GM19455 (cell line): ENCODE measurements around the gene HOXA9.

Experiments used
- ATAC-seq: cut with Tn5 transposase; IDR thresholded peaks from one replicate; pipeline ENCODE4 v1.9.1; 2021; ENCODE audit not compliant: unreplicated experiment

The HOXA9 gene

DNA sequence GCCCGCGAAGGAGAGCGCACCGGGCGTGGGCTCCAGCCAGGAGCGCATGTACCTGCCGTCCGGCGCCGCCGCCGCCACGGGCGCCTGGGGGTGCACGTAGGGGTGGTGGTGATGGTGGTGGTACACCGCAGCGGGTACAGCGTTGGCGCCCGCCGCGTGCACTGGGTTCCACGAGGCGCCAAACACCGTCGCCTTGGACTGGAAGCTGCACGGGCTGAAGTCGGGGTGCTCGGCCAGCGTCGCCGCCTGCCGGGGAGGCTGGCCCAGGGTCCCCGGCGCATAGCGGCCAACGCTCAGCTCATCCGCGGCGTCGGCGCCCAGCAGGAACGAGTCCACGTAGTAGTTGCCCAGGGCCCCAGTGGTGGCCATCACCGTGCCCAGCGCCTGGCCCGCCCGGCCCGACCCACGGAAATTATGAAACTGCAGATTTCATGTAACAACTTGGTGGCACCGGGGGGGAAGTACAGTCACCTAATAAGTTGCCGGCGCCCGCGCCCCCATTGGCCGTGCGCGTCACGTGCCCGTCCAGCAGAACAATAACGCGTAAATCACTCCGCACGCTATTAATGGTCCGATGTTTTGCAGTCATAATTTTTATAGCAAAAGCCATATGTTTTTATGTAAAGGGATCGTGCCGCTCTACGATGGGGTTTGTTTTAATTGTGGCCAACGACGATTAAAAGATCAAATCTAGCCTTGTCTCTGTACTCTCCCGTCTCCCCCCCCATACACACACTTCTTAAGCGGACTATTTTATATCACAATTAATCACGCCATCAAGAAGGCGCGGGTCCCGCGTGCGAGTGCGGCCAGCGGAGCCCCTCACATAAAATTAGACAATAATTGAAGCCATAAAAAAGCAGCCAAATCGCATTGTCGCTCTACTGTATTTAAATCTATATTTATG is at the start of gene HOXA9:
Gene HOXA9 (minus strand): TSS at position 449 of the 907 bp plus-strand sequence. CDS start 80 bp downstream, at position 369.
- no peak for ATAC-seq

DNA sequence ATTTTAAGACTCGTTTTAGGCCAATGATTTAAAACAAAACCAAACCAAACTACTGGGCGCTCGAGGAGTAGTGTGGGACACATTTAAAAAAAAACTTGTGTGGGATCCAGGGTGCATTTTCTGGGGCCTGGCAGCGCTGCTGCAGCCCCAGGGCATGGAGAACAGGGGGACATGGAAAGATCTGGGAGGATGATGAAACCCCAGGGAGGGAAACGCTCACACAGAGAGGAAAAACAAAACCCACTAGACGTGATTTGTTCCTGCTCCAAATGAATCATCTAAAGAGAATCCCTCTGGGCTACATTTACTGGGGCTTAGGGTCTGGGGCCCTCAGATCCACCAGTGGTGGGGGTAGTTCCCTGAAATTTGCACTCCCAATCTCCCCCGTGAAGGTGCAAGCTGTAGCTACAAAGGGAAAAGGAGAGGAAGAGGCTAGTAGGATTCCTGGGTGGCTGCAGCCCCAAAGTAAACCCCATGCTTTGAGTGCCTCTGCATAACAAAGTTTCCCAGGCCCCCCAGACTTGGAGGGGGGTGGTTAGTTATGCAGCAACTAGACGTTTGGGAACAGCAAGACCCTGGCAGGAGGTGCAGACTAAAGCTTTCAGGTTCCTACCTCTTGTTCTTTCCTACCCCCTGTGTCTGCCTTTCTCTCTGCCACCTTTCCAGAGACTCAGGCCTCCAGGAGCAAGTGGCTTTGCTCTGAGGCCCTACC is 49.1 kb upstream of the HOXA9 start:
- no peak for ATAC-seq

DNA sequence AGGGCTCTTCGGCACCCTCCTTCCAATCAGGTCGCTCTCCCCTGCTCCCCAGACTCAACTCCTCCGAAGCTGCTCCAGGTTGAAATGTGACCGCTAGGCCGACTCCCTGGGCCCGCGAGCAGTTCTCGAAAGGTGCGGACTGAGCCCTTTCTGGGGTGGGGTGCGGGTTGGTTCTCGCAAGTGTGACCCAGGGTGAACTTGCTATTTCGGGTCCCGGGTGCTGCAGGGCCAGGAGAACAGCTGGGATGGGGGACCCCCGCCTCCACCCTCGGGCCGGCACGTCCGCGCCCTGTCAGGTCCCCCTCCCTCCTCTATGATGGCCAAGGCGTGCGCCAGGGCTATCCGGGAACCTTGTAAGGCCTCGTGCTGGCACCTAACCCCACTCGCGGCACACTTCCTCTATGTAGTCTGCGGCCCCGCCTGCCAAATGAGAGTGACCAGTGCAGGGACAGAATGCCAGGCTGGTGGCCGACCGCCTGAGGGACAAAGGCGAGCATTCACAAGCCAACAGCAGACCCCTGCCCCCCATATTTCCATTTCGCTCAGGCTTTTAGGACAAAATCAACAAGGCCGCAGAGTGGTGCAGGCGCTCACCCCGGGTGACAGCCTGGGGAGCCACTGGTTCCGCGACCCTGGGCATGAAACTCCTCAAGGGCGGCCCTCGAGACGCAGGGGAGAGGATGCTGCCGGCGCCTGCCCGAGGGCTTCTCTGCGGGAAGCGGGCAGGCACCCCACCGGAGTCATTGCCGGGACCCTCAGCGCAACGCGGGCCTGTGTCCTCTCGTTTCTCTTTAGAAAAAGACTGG is 48.3 kb upstream of the HOXA9 start:
- no peak for ATAC-seq

DNA sequence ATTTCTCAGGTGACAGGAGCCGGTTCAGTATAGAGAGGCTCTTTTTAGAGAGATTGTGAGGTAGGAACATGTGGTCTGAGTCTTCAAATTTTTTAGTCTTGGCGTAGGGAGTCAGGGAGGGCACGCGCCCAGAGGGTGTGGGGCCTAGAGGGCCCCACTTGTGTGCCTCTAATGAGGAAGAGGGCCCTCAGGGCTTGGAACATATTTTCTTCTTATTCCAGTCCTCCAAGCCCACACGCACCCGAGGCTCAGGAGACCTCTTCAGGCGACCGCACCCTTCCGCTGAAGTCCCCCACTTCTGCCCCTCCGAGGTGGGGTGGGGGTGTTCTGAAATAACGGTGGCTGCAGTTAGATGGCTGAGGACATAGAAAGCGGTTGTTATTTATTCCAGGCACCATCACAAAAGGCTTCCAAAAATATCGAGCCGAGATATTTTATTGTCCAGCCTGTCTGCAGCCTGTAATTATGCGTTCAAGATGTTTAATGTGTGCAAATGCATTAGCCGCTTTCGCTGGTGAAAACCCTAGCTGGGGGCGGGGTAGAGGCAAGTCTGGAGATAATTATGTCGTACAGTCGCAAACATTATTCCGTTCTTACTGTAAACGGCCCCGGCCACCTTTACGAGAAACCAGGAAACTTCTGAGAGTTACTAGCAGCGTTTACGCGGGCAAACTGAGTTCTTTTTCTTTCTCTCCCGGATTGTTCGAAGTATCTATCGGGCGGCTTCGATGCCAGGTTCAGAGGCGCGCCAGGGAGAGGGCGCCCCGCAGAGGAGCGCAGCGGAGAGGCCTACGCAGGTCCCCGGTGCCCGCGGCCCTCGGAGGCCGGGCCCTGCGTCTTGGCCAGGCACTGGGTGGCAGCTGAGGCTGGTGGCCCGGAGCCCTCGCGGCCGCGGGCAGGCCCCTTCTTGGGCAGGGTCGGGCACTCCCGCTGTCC is 47.4 kb upstream of the HOXA9 start:
- ATAC-seq = no peak

- ATAC-seq = no peak
Measured at GRCh38 chr7:27211764-27212204, 46.4 kb upstream of the HOXA9 start.

DNA sequence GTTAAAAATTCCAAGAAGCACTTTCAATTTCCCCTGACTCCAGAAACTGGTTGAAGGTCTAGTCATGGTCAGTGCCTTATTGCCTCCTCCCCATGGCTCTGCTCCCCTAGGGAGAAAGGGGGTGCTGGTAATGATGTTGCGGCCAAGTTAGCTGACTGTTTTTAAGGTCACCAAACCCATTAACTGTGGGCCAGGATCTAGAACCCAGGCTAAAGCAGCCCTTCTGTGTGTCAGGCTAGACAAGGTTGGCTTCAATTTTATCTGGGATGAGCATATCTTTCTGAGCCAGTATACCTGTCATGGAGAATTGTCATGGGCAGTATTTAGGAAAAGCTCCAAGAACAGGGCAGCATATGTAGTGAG is 45.7 kb upstream of the HOXA9 start:
- no peak for ATAC-seq

DNA sequence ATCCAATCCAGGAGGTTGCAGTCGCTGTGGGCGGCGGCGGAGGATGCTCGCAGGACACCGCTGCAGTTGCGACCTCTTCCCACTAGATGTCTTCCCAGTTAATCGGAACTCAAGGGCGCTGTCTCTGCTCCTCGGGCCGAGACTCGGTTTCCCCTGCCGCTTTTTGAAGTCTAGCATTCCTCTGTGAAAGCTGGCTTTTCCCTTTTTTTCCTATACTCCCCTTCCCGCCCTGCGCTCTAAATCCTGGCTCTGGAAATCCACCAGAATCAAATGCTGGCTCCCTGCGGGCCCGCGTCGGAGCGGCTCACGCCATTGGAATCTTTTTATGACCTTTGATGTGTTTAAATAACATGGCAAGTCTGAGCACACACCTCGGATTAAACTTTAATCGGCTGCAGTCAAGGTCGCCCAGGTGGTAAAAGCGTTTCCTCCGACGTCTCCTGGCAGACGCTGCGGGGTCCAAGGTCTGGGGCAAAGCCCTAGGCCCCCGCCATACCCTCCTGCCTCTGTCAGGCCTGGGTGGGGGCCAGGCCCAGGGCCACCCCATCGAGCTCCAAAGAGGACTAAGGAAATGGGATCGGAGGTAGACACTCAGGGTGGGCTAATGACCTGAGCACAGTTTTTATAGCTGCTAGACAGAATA is 45.2 kb upstream of the HOXA9 start:
- no peak for ATAC-seq

GRCh38 chr7:27209933-27210440 is 44.6 kb upstream of the HOXA9 start:
- ATAC-seq = no peak

DNA sequence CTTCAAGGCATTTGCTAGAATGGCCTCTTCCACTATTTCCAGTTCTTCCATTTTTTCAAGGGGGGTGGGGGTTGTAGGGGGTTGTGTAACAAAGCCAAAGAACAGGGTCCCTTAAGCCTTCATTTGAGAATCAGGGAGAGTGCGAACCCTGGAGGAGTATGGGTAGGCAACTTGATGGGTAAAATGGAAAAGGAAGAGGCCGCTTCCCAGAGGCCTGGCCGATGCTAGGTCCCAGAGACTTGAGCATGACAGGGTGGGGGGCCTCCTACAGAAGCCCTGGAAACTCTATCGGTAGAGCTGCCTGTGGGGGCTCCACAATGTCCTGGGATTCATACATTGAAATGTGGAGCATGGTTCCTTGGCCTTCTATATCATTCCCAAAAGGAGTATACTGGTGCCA is 43.7 kb upstream of the HOXA9 start:
- no peak for ATAC-seq

DNA sequence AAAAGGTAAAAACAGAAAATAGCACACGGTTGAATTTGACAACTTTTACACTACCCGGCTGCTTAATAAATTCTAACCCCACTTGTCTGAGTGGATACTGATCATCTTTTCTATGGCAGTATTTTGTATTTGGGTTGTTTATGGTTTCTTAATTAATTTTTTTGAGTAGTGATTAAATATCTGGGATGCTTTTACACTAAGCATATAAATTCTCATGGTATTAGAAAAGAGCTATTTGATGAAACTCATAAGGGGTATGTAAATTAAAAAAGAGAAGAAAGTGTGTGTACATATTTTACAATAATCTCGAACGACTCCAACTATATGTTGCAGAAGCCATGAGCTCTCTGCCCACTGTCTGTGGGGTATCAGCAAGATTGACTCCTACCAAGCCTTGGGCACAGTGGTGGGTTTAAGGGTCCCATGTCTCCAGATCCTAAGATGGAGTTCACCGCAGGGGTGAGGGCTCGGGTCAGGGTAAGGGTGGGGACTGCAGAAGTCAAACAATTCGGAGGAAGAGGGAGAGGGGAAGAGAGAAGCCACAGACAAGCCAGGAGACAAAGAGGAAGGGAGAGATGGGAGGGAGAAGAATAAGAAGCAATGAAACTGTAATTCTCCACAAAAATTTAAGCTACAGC is 42.1 kb upstream of the HOXA9 start:
- ATAC-seq = no peak

- ATAC-seq = no peak
Measured at GRCh38 chr7:27205325-27206280, 40.3 kb upstream of the HOXA9 start.

GRCh38 chr7:27204851-27205322 is 39.5 kb upstream of the HOXA9 start:
- no peak for ATAC-seq

DNA sequence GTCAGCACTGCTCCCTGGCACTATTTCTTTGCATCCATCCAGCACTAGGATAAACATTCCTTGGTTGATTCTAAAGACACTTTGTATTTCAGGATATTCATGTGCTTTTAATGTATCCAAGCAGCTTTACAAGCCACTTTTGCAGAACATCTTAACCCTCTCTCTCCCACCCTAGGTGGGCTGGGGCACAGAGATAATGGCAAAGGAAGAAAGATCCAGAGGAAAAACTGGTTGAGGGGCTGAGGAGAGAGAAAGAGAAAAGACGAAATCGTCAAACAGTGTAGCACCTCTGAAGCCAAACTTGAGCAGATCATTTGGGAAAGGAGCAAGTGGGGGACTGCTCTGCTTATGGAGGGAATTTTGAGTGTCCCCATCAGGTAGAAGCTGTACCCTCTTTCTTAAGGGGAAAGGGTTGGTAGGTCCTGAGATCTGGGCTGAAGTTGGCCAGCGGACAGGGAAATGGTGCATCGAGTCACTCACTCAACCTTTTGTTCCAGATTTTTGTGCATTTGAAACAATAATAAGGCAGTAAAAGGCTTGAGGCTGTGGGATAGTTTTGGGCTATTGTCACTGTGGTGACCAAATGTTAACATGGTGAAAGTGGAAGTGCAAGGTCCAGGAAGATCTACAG is 38.7 kb upstream of the HOXA9 start:
- ATAC-seq = no peak

DNA sequence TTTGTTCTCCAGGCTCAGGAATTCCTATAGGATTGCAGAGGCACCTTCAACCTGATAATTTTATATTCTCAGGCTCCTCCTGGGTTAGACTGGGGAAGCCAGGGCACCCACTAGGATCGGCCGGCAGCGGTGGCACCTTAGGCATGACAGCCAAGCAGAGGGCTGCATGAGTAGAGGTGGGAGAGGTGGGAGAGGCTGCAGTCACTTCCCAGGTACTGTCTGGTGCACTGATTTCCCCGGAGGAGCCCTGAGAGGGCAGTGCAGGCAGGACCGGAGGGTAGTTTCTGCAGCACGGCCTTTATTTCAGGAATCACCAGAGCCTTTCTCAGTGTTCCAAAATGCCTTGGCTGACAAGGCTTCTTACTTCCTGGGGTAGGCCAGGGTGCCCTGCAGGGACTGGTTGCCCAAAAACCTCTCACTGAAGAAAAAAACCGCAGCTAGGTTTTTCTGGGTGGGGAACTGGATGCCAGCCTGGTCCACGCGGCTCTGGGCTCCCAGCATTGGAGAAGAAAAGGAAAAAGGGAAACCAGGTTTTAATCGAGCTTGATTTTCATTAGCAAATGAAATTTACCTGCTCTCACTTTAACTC is 38.1 kb upstream of the HOXA9 start:
- no peak for ATAC-seq

- no peak for ATAC-seq
Measured at GRCh38 chr7:27202862-27203134, 37.5 kb upstream of the HOXA9 start.

- ATAC-seq = no peak
Measured at GRCh38 chr7:27202018-27202861, 36.9 kb upstream of the HOXA9 start.
